ENCODE measurements around the gene C11orf24.
"Not testable (repeated sequence)": the region's sequence is repeated elsewhere in the genome, so short reads cannot be mapped to it uniquely, and the experiment has no call there.

The C11orf24 gene

DNA sequence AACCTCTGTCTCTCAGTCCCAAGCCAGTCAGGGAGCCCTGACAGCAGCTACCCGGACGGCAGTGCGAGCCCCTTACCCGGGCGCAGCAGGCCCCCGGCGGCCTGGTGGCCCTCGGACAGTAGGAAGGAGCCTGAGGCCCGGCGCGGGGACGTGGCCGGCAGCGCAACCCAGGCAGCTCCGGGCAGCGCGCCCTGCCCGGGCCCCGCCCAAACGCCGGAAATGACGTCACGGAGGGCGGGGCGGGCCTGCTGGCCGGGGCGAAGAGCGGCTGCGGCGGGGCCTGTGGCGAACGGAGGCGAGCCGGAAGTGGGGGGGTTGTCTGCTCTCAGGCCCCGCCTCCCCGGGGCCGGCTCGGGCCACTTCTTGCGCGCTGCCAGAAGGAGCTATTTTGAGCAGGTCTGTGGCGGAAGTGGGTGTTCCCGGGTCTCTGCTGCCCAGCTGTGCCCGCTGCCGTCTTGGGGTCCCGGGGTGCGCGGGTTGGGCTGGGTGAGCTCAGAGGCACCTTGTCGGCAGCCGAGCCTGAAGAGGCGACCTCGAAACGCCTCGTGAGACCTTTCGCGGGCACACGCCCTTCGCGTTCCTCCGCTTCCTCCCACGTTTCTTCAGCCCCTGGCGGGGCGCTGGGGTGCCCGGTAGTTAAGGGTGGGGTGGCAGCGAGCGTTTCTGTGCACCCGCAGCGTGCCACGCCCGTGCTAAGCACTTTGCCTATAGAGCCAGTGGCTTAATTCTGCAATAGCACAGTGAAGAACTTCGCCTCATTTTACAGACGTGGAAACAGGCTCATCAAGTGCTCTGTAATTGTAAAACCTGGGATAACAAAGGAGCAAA lies at the start of gene C11orf24:
TSS of gene C11orf24 (minus strand) at position 193 of the 828 bp plus-strand sequence. CDS start 8,206 bp downstream, outside the sequence.
- DNase-seq (ENCODE audit: low read depth), result peak; percentile 92

DNA sequence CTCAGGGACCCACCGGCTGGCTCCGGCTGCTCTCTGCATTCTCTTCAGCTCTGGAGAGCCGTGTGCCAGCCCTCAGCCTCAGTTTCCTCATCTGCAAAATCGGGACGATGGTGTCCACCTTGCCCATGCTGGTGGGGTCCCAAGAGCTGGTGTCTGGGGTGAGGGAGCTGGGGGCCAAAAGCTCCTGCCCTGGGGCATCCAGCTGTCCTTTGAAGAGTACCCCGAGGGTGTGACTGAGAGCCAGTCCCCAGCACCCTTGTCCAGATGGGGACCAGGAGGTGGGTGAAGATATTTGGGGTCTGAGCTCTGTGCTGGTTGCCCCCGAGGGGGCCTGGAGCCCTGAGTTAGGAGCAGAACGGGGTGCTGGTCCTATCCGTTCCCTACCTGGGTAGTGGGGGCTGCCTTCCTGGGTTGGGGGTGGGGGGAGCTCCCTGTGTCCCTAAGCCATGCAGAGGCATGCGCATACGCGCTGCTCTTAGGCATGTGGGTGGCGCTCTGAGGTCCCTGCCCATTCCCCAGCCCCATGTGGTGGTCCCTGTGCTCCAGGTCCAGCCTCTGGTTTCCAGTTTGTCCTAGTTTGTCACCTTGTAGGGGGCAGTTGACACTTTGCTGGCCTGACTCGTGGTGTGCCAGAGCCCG lies 45.5 kb upstream of the C11orf24 start:
- no peak for DNase-seq (ENCODE audit: low read depth)

DNA sequence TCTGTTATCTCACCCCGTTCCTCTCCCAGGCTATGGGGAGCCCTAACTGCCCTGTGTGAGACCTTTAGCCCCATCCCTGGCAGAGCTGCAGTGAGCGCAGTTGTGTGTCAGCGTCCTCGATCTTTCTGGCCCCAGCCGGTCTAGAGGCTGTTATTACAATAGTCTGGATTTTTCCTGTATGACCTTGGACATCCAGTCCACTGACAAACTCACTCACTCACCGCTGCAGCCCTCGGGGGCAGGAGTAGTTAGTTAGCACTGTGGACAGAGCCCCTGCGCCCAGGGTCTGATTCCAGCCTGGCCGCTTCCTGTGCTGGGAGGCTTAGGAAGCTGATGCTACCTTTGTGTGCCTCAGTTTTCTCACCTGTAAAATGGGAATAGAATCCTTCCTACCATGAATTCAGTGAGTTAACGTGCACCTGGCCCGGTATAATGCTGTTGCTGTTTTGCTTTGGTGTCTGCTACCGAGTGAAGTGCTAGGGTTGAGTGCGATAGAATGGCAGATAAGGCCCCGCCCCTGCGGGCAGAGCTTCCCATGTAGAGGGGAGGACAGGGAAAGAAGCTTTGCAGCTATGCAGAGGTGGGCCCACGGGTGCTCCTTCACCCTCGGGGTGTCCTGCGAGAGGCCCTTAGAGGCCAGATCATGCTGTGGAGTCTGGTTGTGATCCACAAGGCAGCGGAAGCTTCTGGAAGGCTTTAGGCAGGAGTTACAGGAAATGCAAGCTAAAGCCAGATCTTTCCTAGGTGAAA lies 43.6 kb upstream of the C11orf24 start:
- DNase-seq (ENCODE audit: low read depth), result no peak

DNA sequence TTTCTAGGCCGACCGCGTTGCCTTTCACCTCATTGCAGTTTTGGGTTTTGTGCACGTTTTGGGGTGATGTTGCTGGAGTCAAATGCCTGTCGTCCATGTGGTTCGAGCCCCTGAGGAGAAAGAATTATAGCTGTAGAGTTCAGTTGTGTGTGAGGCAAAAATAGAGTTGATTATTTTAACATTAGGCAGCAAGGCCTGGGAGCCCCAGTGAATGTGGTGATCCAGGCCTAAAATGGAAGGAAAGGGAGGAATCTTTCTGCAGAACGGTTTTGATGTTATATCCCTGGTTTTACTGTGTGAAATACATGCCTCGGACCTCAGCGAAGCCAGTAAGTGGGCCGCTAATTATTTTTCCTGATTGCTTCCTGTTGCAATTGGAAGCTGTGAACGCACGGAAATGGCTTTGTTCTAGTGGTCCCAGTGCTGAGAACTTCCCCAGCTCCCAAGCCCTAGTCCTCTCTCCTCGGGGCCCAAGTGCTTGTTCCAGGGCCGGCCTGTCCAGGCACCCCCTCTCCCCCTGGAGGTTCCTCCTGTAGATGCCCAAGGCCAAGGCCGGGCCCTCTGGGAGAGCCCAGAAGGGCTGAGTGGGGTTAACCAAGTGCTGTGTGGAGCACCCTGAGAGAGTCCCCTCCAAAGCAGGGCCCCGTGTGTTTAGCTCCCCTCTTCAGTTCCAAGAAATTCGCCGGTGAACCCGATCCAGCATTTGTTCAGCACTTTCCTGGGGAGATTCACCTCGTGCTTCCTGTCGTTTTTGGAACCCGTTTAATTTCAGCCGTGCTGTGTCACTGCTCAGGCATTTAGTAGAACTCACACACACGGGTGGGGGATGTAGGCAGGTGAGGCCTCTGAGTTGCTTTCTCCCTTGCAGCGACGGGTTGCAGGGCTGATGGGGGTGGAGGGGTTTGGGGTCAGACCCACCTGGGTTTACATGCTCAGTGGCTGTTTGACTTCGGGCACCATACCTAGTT lies 42.7 kb upstream of the C11orf24 start:
- DNase-seq (ENCODE audit: low read depth), result no peak

DNA sequence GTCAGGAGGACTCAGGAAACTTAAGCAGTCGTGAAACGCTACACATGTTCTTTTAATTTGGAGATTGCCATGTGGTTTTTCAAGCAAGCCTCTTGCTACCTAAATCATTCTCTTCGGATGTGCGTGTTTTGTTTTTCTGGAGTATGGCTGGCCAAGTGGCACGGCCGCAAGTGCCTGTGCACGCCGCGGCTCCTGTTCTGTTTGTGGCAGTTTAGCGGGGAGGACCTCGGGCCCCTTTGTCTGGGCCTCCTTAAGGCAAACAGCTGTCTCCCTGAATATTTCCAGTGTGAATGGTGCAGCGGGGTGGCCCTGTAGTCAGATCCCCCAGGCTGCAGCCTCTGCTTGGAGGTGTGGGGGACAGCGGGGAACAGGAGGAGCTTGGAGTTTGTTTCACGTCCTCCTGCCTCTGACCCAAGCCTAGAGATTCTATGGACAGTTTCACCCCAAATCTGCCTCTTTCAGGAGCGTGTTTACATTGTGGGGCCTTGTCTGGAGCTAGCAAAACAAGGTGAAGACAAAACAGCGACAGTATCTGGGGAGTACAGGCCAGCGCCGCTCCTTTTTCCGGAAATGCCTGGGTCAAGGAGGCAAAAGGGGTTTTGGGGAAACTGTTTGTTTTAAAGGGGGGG lies 41.9 kb upstream of the C11orf24 start:
- DNase-seq (ENCODE audit: low read depth), result no peak

DNA sequence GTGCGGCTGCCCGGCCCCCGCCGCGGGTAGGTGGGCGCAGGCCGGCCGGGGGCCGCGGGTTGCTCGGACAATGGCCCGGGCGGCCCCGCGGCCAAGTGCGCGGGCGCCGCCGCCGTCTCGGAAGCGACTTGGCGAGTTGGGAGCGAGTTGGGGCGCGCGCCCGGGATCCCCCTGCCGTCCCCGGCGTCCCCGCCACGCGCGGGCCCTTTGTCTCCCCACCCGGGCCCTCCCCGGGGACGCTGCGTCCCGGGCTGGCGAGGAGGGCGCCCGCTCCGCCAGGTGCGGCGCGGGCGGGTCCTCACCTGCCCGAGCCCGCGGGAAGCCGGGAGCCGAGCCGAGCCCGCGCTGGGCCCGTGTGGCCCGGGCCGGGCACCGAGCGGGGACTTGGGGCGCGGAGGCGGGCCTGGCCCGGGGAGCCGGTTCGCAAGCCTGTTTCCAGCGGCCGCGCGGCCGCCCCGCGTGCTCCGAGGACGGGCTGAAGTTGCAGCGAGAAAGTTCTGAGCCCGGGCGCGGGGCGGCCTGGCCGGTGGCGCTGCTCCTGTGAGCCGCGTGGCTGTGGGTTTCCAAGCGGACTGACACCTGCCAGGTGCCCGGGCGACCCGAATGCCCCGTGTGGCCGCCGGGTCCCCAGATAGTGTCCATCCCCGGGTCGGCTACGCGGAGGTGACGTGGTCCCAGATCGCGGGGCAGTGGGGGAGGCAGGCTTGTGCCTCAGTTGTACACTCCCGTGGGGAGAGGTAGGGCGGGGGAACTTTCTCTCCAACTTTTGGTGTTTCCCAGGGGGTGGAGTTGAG lies 41.2 kb upstream of the C11orf24 start:
- peak; percentile 14 for DNase-seq (ENCODE audit: low read depth)

DNA sequence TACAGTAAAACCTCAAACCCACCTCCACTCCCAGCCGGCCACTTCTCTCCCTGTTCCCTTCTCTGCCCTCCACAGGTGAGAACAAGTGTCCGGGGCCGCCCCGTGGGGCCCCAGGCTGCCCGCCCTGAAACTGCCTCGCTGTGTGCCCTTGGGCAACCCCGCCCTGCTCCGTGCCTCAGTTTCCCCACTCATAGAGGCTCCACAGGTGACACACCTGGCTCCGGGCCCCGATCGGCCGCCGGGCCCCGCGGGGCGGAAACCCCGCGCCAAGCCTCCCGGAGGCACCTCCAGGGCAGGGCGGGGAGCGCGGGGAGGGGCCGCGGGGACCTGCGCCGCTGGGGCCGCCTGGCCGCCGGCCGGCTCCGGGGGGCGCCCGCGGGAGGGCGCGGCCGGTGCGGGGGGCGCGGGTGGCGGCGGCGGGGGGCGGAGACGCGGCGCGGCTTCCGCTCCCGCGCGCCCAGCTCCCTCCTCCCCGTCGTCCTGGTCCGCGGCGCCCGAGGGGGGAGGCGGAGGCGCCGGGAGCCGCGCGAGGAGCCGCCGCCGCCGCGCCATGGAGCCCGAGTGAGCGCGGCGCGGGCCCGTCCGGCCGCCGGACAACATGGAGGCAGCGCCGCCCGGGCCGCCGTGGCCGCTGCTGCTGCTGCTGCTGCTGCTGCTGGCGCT lies 40.5 kb upstream of the C11orf24 start, which contains the start of gene LRP5:
TSS of gene LRP5 (plus strand) at position 475 of the 663 bp plus-strand sequence. CDS start at position 599, 124 bp downstream.
- DNase-seq (ENCODE audit: low read depth), result no peak

DNA sequence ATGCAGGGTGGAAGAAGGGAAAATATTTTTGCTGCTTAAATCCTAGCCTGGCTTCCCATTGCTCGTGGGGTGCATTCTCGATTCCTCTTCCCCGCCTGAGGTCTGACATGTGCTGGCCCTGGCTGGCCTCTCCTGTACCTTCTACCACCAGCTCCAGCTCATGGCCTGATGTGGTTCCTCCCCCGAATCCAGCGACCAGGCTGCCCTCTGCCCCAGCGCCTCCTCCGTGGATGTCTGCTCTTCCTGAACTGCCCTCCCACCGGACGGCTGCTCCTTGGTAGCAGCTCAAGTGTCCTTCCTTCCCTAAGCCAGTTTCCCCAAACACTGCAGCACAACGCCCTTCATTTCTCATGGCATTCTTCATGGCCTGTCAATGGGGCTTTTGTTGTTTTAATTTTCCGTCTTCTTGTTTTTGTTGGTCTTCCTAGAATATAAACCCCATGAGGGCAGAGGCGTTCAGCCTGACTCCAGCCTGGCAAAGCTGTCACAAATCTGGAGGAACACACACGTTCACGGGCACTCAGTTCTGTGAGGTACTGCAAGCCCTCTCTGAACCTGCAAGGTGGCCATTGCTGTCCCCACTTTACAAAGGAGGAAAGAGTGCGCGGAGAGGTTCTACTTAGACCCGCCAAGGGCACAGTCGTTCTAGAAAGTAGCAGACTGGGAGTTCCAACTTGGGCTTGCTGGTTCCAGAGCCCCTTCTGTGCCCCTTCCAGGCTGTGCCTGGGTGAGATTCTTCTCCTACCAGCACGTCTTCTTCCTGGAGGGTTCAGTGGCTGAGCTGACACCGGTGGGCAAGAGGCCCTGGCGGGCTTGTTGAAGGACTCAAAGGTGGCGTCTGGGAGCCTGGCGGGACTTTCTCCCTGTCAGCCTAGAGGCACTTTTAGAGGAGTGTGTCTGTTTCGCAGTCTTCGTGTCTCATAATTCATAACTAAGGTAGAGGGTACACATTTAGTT lies 39.7 kb upstream of the C11orf24 start:
- no peak for DNase-seq (ENCODE audit: low read depth)

DNA sequence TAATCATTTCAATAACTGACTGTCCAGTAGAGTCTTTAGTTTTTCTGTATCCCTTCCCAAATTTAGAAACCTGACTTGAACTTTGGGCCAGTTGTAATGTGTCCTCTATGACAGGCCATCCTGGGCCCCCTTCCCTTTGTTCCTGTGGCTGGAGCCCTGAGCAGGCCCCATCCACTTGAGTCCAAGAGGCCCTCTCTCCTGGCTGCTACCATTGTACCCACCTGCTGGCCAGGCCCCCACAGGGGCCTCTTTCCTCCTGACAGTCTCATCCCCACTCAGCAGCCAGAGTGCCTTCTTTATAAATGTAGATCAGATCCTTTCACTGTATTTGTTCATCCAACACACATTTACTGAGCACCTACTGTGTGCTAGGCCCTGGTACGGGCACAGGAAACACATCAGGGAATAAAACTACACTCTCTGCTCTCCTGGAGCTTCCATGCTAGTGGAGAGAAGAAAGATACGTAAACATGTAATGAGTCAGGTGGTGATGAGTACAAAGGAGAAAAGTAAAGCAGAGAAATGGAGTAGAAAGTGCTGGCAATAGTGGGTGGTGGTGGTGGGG lies 37.9 kb upstream of the C11orf24 start:
- DNase-seq (ENCODE audit: low read depth), result no peak

DNA sequence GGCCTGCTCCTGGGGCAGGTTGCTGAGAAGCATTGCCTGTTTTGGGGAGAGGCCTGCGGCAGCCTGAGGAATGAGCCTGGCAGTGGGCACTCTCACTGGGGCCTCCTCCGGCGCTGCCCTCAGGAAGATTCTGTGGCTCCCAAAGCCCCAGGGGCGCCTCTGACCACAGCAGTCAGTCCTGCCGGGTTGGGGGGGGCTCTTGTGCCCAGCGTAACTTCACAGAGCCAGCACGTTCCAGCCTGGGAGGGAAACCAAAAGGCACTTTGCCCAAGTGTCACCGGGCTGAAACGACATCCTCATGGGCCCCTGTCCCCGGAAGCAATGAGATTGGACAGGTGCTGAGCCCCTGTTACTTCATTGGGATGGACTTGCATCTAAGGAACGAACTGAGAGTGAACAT lies 36.3 kb upstream of the C11orf24 start:
- no peak for DNase-seq (ENCODE audit: low read depth)

DNA sequence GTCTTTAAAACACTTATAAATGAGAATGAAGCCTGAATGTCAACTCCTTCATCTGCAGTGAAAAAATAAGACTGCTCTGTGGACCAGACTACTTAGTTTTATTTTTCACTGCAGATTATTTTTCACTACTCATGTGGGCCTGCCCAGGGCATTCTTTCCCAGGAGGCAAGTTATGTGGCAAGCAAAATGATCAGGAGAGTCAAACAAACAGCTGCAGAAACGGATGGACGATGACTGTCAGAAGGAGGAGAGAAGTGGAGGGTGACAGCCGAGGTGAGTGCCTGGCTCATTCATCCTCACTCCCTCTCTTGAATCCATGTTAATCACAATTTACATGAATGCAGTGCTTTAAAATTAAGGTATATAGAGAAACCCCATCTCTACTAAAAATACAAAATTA lies 34.9 kb upstream of the C11orf24 start:
- DNase-seq (ENCODE audit: low read depth), result no peak

DNA sequence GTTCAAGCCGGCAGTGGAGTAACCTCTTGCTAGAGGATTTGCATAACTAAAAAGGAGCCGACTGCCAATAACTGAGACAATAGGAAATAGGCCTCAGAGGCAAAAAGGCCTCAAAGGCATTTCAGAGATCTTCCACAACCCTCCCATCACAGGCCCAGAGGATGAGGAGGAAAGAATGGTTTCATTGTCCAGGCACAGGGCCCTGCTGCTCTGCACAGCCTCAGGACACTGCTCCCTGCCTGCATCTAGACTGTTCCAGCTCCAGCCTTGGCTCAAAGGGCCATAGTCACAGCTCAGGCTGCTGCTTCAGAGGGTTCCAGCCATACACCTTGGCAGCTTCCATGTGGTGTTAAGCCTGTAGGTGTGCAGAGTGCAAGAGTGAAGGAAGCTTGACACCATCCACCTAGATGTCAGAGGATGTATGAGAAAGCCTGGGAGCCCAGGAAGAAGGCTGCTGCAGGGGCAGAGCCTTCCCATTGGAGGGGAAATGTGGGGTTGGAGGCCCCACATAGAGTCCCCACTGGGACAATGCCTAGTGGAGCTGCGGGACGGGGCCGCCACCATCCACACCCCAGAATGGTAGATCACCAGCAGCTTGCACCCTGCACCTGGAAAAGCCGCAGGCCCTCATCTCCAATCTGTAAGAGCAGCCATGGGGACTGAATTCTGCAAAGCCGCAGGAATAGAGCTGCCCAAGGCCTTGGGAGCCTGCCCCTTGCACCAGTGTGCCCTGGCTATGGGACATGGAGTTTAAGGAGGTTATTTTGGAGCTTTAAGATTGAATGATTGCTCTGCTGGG lies 32.4 kb upstream of the C11orf24 start:
- no peak for DNase-seq (ENCODE audit: low read depth)

DNA sequence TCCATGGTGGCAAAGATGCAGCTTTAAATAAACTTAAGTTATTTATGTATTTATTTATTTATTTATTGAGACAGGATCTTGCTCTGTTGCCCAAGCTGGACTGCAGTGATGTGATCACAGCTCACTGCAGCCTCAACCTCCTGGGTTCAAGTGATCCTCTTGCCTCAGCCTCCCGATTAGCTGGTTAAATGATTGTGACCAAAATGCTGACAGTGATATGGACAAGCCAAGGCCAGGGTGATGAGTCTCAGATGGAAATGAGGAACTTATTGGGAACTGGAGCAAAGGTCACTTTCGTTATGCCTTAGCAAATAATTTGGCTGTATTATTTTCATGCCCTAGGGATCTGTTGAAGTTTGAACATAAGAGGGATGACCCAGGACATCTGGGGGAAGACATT lies 31.3 kb upstream of the C11orf24 start:
- DNase-seq (ENCODE audit: low read depth), result no peak

DNA sequence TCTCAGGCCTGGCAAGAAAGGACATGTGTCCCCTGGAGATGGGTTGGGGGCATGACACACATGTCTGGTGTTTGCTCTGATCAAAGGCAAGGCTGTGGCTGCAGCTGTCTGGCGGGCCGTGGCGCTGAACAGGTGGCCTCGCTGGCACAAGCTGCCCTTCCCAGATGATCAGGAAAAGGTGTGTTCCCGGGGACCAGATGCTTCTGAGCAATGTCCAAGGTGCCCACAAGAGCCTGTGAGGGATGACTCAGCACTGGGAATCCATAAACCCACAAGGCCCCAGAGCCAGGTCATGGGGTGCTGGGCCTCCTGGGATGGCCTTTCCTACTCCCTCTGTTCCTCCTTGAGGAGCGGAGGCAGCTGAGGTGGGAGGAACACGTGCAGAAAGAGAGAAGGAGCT lies 30.9 kb upstream of the C11orf24 start:
- DNase-seq (ENCODE audit: low read depth), result no peak

DNA sequence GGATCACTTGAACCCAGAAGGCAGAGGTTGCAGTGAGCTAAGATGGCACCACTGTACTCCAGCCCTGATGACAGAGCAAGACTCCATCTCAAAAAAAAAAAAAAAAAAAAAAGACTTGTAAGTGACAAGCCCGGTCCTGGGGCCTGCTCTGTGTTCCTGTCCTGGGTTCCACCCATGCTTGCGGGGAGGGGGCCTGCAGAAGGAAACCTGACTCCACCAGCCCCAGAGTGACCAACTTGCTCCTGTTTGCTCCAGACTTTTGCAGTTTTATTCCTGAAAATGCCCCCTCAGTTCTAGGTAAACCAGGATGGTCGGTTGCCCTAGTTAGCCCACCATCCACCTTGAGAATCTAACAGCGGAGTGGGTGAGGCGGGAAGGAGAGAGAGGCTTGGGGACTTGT lies 30.5 kb upstream of the C11orf24 start:
- DNase-seq (ENCODE audit: low read depth), result no peak

DNA sequence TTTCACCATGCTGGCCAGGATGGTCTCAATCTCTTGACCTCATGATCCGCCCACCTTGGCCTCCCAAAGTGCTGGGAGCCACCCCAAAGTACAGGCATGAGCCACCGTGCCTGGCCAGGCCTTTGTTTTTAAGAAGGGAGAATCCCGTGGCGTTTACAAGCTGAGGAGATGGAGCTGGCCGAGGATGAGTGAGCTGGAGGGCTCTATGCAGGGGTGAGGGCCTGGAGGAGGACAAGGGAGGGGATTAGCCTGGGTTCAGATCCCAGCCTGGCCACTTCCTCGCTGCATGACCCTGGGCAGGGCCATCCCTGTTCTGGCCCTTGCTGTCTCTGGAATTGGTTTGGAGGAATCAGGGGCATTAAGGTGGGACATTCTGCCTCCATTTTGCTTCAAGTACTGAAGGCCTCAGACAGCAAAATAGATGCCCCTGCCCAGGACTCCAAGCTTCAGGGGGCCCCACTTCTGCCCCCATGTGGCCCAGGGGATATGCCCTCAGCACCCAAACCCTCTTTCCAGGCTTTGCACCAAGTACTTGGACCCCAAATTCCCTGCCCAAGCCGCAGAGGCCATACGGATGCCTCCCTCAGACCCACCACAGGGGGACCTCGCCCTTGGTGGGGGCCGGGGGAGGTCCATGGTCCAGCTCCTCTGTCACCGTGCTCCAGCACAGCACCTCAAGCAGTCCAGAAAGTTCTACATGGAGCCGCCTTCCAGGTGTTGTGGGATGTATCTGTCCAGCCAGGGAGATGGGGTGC lies 28.5 kb upstream of the C11orf24 start:
- DNase-seq (ENCODE audit: low read depth), result no peak

DNA sequence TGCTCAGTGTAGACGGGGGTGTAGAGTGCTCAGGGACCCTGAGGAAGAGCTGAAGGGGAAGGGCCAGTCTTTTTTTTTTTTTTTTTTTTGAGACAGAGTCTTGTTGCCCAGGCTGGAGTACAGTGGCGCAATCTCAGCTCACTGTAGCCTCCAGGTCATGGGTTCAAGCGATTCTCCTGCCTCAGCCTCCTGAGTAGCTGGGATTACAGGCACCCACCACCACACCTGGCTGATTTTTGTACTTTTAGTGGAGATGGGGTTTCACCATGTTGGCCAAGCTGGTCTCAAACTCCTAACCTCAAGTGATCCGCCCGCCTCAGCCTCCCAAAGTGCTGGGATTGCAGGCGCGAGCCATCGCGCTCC lies 27.7 kb upstream of the C11orf24 start:
- DNase-seq (ENCODE audit: low read depth), result not testable (repeated sequence)

Data from stimulated activated CD8-positive, alpha-beta memory T cell treated with anti-CD3 and anti-CD28 coated beads, Interleukin-4, amount 100 ng/mL, for 24 hours (primary cell).